Measurements from ENCODE around the gene ALDOB.

ALDOB gene

DNA sequence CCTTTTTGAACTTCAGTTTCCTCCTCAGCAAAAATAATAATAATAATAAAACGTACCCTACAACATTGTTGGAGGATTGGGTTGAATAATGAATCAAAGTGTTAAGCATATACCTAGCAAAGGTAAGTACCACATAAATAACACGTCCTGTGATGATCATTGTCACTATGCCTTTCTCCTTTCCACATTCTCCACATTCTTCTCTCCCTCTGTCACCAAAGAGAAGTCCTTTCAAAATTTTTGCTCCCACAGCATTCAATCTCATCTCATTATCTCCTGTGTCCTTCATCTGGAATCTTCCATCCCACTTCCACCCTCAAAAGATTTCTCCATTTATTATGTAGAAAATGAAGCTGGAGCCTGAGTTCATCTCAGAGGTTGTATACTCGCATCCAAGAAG, 7.2 kb upstream of the ALDOB start:
- no peak for DNase-seq (ENCODE audit: low read depth)
- TF ChIP-seq, protein P1, sequence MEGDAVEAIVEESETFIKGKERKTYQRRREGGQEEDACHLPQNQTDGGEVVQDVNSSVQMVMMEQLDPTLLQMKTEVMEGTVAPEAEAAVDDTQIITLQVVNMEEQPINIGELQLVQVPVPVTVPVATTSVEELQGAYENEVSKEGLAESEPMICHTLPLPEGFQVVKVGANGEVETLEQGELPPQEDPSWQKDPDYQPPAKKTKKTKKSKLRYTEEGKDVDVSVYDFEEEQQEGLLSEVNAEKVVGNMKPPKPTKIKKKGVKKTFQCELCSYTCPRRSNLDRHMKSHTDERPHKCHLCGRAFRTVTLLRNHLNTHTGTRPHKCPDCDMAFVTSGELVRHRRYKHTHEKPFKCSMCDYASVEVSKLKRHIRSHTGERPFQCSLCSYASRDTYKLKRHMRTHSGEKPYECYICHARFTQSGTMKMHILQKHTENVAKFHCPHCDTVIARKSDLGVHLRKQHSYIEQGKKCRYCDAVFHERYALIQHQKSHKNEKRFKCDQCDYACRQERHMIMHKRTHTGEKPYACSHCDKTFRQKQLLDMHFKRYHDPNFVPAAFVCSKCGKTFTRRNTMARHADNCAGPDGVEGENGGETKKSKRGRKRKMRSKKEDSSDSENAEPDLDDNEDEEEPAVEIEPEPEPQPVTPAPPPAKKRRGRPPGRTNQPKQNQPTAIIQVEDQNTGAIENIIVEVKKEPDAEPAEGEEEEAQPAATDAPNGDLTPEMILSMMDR (IDR thresholded peaks at IDR 0.05; ENCODE audit: insufficient read depth, low read depth, low read length, missing control alignments): no peak
- H3K4me3 ChIP-seq (ENCODE audit: low read depth, low read length): no peak overlapping the region

DNA sequence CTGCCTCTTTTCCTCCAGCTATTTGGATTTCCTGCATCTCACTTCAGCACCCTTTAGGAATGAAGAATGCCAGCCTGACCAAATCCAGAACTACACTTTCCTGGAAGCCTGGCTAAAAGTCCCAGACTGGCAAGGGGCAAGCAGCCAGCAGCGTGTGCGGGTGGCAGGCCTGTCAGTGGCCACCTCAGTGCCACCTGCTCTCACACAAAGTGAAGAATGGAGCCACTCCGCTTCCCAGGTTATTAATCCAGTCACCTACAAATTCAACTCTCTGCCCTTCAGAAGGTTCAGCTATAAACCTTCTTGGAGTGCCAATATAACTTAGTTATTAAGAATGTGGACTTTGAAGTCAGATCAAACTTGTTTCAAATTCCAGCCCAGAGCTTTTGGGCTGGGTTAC, 6.7 kb upstream of the ALDOB start:
- DNase-seq (ENCODE audit: low read depth): no peak
- TF ChIP-seq, protein P1 (IDR thresholded peaks at IDR 0.05; ENCODE audit: insufficient read depth, low read depth, low read length, missing control alignments): no peak
- no peak overlapping the region for H3K4me3 ChIP-seq (ENCODE audit: low read depth, low read length)

DNA sequence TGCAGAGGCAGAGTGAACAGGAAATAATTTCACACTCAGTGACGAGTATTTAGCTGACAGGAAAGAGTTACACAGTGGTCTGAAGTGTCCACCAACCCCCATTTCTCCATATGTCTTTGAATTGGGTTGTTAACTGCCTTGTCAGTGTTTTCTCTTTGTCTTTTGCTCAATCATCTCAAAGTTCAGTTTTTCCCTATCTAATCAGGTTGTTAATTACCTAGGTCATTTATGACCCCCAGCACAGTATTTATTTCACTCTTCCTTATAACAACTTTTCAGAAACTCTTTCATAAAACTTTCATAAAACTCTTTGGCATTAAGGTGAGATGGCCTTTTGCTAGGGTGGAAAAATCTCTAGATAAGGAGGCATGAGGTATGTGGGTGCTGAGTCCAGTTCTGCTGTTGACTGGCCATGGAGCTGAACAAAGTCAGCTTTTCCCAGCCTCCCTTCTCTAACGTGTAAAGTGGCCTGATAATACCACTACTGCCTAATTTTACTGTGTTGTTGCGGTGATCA, 5.2 kb upstream of the ALDOB start:
- TF ChIP-seq, protein P1 (IDR thresholded peaks at IDR 0.05; ENCODE audit: insufficient read depth, low read depth, low read length, missing control alignments): no peak
- H3K4me3 ChIP-seq (ENCODE audit: low read depth, low read length): no peak overlapping the region
- DNase-seq (ENCODE audit: low read depth): no peak

DNA sequence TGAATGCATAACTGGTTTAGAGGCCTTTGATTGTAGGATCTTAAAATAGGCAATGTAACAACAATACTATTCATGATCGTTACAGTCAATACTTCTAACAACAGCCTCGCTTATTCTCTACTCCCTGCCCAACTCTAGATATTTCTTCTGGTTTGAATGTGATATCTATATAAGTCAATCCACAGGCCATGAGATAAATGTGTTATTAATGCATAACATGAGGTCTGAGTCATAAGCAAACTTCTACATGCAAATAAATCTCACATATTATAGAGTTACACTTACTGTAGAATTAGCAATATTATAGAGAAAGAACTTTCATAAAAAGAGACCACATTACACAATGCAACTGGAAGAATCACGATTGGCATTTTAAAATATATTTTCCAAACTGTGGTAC, 2.9 kb upstream of the ALDOB start:
- H3K4me3 ChIP-seq (ENCODE audit: low read depth, low read length): no peak overlapping the region
- TF ChIP-seq, protein P1 (IDR thresholded peaks at IDR 0.05; ENCODE audit: insufficient read depth, low read depth, low read length, missing control alignments): no peak

DNA sequence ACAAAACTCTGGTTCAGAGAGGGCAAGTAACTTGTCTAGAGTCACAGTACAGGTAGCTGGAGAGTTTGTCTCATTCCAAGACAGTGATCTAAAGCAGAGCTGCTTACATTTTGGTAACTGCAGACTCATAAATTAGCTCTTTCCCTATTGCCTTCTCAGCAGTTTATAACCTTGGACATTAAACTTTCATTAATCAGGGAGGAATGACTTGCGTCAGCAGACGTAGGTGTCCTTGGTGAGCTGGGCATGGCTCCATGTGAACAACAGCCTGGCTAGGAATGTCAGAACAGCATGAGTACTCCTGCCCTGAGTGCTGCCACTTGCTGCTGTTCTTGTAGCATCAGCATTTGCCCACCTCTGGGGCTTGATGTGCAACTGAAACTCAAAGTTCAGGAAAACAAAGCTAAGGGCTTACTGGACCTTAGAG, 2.2 kb upstream of the ALDOB start:
- TF ChIP-seq, protein P1 (IDR thresholded peaks at IDR 0.05; ENCODE audit: insufficient read depth, low read depth, low read length, missing control alignments): no peak

More for the DNA sequence above, 2.9 kb upstream of the ALDOB start:
- no peak for DNase-seq (ENCODE audit: low read depth)

DNA sequence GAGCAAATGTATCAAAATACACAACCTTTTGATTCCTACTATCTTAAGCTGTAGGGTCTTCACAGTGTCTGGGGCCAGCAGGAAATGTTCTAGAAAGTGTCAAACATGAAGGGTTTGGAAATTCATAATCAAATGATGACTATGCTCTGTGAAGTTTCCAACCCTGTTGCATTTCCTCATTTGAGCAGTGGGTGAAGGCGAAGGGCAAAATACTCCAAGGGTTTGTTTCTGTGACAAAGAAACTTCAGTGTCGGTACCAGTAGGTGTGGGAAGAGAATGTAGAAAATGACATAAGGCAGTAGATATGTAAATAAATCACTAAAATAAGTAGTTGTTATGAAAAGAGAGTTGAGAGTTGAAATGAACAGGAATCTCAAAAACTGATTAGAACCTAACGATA, 576 bp downstream of the ALDOB start:
- H3K4me3 ChIP-seq (ENCODE audit: low read depth, low read length): no peak overlapping the region
- DNase-seq (ENCODE audit: low read depth): no peak
- TF ChIP-seq, protein P1 (IDR thresholded peaks at IDR 0.05; ENCODE audit: insufficient read depth, low read depth, low read length, missing control alignments): no peak

More for the DNA sequence above, 2.2 kb upstream of the ALDOB start:
- H3K4me3 ChIP-seq (ENCODE audit: low read depth, low read length): no peak overlapping the region
- DNase-seq (ENCODE audit: low read depth): no peak

DNA sequence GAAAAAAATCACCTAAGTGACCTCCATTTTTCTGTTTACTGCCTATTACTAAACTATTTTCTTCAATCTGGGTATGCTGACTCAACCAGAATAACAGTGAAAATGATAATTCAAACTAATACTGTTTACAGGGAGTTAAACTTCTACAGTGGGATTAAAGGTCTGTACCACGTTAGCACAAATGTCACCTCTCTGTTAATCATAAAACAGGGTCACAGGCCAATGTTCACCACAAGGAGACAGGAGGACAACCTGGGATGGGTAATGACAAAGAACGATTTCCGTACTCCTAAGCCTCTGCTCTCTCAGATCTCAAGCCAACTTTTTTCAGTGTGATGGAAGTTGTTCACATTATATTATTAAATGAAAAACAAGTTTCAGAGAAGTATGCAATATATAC, 2.3 kb downstream of the ALDOB start:
- TF ChIP-seq, protein P1 (IDR thresholded peaks at IDR 0.05; ENCODE audit: insufficient read depth, low read depth, low read length, missing control alignments): no peak
- no peak overlapping the region for H3K4me3 ChIP-seq (ENCODE audit: low read depth, low read length)
- DNase-seq (ENCODE audit: low read depth): no peak

Data from GM12865 (cell line).